UCSD-AML1 (cell line): ENCODE data around the gene SUGP2.
A peak's percentile ranks its signal among the peaks of the same experiment; 100 is the strongest.
"Not testable (repeated sequence)": the region's sequence is repeated elsewhere in the genome, so short reads cannot be mapped to it uniquely, and the experiment has no call there.

Source experiments
- DNase-seq: peaks from one replicate; lab custom pipeline; 2025; ENCODE audit not compliant: unreplicated experiment; lab: John Stamatoyannopoulos, UW

The SUGP2 gene

GRCh38 chr19:19033176-19033425, 216 bp downstream of the SUGP2 start:
- DNase-seq, result no peak

DNA sequence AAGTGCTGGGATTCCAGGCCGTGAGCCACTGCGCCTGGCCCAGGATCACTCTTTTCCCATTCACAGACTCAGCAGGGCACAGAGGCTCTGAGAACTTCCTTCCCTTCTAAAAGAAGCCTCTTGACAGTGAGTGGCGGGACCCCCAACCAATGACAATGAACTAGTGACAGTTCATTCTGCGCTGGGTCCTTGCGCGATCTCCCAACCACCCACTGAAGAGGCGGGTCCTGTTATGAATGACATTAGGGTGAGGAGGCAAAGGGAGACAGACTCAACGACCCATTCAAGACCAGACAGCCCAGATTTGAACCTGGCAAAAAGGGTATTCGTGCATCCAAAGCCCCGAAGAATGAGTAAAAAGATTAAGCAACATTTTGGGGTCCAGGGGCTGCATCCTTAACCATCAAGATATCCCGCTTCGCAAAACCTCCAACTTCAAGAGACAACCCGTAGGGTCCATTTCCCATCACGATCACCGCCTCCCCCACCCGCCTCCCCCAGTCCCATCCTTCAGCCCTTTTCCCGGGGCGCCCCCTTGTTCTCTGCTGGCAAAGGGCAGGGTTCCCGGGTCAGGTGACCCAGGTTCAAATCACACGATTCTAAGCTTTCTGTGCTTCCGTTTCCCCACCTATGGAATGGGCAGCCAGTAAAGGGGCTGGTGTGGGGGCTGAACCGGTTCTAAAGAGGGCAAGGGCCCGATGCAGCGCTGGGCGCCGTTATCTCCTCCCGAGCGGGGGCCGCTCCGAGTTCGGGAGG, 719 bp downstream of the SUGP2 start:
- peak; percentile 82 for DNase-seq

GRCh38 chr19:19031891-19032290, 1.4 kb downstream of the SUGP2 start:
- no peak for DNase-seq

DNA sequence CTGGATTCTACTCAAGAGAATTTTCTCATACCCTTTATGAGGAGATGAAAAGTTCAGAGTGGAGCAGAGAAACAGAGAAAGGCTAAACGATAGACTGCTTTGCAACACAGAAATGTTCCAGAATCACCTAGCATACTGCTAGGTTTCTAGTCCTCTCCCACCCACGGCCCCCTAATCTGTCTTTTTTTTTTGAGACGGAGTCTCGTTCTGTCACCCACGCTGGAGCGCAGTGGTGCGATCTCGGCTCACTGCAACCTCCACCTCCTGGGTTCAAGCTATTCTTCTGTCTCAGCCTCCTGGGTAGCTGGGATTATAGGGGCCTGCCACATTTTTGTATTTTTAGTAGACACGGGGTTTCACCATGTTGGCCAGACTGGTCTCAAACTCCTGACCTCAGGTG, 4.8 kb downstream of the SUGP2 start:
- DNase-seq, result no peak

- no peak for DNase-seq
Measured at GRCh38 chr19:19027228-19027627, 6.1 kb downstream of the SUGP2 start.

GRCh38 chr19:19026299-19026971, 6.9 kb downstream of the SUGP2 start:
- DNase-seq, result no peak

DNA sequence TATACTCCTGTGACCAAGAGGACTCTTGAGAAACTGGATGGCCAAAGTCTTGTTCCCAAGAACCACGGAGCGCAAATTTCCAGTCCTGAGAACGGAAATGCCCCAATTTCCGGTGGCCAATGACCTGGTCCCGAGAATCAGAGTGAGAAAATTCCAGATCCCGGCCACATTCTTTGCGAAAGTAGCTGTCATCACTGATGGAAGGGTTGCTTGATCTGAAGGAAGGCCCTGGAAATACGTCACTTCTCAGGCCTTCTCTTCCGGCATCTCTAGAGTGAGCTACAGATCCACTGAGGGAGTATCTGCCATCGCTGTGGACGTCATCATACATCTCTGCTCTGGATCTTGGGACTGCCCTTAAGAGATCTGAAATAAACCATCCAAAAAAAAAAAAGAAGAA, 7.5 kb downstream of the SUGP2 start:
- no peak for DNase-seq

DNA sequence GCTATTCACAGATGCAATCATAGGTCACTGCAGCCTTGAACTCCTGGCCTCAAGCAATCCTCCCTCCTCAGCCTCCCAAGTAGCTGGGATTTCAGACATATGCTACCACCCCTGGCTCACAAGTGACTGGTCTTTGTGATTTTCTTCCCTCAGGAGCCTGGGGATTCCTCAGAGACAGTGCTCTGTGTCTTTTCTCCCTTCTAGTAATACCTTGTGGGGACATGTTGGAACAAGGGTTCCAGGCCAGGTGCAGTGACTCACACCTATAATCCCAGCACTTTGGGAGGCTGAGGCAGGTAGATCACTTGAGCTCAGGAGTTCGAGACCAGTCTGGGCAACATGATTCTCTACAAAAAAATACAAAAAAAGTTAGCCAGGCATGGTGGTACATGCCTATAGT, 9.9 kb downstream of the SUGP2 start:
- not testable (repeated sequence) for DNase-seq

- no peak for DNase-seq
Measured at GRCh38 chr19:19022380-19022961, 10.8 kb downstream of the SUGP2 start.

DNA sequence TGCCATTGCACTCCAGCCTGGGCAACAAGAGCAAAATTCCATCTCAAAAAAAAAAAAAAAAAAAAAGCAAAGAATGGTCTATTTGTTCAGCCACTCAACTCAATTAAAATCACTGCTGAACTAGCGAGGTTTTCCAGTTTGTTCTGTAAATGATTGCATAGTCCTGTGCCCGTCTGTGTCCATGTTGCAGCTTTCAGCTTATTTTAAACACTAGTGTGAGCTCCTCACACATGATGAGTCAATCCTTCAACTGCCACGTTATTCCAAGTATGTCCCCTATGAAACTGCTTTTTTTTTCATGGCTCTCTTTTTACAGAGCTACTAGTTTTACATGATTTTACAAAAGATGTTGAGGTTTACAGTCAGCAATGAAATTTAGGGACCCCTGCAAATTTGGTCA, 12.2 kb downstream of the SUGP2 start:
- DNase-seq, result no peak

- no peak for DNase-seq
Measured at GRCh38 chr19:19010551-19010950, 22.8 kb downstream of the SUGP2 start.

DNA sequence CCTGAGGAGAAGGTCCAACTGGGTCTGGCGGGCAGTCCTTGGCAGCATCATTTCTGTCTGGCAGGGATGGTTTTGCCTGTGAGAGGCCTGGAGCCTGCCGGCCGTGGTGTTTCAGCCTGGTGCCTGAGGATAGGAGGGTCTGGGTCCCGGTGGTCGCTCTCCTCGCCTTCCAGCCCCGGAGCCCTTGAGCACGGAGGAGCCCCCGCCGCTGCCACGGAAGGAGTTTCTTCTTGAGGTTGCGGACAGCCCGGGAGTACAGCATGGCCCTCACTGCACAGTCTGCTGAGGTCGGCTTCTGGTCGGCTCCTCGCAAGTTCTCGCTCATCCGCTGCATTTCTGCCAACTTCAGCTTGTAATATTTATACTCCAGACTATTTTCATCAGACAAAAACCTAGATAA, 23.4 kb downstream of the SUGP2 start:
- no peak for DNase-seq

DNA sequence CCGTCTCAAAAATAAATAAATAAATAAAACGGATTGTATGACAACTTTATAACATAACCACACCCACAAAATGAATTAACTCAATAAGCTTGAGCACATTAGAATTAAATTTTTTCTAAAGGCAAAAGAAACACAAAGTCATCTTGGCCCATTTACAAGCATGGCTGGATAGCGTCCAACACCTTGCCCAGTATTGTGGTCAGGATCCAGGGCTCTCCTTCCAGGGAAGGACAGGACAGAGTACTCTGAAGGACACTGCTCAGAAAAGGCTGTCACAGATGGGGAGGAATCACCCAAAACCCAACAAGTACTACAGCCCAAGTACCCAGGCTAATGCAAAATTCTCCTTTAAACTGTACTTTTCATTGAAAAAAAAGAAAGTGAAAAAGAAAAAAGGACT, 27.1 kb downstream of the SUGP2 start:
- no peak for DNase-seq

- DNase-seq, result no peak
Measured at GRCh38 chr19:19004144-19004543, 29.2 kb downstream of the SUGP2 start.

GRCh38 chr19:18999896-19000620, 33.3 kb downstream of the SUGP2 start:
- no peak for DNase-seq

DNA sequence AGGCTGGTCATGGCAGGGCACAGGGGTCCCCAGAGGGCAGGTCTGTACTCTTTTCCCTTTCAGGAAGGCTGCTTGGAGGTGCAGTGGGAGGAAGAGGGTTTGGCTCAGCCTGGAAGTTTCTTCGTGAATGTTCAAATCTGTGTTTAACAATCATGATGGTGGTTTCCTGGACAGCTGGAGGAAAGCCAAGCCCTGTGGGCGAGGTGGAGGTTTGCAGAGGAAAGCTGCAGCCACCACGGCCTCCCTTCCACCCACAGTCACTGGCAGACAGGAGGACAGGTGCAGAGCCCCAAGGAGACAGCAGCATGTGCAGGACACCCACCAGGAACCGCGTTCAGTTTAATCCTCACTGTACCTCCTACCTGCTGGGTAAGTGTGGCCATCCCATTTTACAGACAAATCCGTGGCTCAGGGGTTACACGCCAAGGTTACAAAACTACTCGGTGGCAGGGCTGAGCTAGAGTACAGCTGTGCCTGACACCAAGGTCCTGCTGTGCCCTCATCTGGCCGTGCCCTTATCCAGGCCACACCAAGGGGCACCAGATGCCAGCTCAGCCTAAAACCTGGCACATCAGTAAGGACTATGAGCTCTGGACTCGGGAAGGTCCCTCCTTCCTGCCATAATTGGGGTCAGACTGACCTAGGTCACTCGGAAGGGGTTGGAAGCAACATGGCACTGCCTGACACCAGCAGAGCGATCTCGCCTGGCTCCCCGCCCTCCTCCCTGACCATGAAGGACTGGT, 34.1 kb downstream of the SUGP2 start:
- peak; percentile 19 for DNase-seq

DNA sequence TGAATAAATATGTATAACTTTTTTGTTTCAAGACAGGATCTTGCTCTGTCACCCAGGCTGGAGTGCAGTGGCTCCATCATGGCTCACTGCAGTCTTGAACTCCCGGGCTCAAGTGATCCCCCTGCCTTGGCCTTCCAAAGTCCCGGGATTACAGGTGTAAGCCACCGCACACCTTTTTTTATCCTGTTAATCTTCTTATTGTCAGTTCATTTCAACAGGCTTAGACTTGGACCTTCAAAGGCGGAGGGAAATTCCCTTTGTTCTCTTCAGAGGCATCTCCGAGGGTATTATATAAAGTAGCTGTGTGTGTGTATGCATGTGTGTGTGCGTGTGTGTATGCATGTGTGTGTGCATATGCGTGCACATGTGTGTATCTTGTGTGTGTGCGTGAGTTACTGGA, 35.0 kb downstream of the SUGP2 start:
- no peak for DNase-seq

DNA sequence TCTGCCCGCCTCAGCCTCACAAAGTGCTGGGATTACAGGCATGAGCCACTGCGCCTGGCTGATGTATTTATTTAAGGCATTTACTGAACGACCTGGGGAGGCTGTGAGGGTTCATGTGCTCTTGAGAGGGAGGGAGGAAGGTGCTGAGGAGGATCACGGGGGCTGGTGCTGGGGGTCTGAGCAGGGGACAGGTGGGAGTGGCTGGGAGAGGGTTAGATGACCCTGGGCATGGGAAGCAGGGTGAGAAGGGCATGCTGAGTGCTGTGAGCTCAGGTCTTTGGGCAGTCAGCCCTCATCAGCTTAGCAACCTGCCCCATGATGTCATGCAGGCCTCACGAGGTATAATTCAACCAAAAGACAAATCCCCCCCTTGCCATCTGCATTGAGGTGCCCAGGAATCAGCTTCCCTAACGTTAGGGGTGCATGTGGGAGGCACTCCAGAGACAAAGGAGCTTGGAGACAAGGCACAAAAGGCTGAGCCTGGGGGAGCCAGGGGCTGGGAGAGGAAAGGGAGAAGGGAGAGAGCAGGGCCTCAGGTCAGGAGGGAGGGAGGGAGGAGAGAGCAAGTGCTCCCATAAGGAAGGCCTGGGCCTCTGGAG, 36.4 kb downstream of the SUGP2 start:
- no peak for DNase-seq

- no peak for DNase-seq
Measured at GRCh38 chr19:18996351-18996750, 37.0 kb downstream of the SUGP2 start.

GRCh38 chr19:18995804-18996241, 37.5 kb downstream of the SUGP2 start:
- peak; percentile 34 for DNase-seq

- DNase-seq, result no peak
Measured at GRCh38 chr19:18993115-18993514, 40.2 kb downstream of the SUGP2 start.
